ENCODE measurements around the gene SELENOI. TPM values are rescaled to one million over a fixed set of nuclear protein-coding genes. Genes with fewer than 3 reads are reported as not detected.

Gene SELENOI
- total RNA-seq, 1 donor from 2014 or later = 28.2 TPM

DNA sequence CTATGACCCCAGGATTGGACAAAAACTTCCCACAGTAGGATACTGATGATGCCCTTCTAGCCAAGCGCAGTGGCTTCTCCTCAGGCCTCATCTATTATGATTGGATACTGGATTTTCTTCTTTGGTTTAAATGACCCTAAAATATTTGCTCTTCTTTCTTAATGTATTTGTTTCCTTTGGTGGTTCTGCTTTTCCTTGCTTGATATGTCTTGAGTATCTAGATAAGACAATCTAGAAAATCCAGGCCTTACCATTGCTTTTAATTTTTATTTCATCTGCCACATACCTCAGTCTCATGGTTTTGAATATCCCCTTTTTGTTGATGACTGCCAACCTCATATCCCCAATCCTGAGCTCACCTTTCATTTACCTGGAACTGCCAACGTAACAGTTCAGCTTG is 96.4 kb downstream of the SELENOI start:
- H3K9me3 Mint-ChIP-seq (ENCODE audit: unreplicated experiment) = no peaks in the 10 kb centered on the region
- H3K4me1 Mint-ChIP-seq (ENCODE audit: unreplicated experiment) = peaks cover 10% of the 10 kb centered on the region
- TF ChIP-seq, protein P1, sequence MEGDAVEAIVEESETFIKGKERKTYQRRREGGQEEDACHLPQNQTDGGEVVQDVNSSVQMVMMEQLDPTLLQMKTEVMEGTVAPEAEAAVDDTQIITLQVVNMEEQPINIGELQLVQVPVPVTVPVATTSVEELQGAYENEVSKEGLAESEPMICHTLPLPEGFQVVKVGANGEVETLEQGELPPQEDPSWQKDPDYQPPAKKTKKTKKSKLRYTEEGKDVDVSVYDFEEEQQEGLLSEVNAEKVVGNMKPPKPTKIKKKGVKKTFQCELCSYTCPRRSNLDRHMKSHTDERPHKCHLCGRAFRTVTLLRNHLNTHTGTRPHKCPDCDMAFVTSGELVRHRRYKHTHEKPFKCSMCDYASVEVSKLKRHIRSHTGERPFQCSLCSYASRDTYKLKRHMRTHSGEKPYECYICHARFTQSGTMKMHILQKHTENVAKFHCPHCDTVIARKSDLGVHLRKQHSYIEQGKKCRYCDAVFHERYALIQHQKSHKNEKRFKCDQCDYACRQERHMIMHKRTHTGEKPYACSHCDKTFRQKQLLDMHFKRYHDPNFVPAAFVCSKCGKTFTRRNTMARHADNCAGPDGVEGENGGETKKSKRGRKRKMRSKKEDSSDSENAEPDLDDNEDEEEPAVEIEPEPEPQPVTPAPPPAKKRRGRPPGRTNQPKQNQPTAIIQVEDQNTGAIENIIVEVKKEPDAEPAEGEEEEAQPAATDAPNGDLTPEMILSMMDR (IDR thresholded peaks at IDR 0.05; ENCODE audit: unreplicated experiment) = no peak
- H3K4me3 Mint-ChIP-seq (ENCODE audit: unreplicated experiment) = no peak overlapping the region
- no peak overlapping the region for H3K27ac Mint-ChIP-seq (ENCODE audit: unreplicated experiment)
- H3K27me3 Mint-ChIP-seq (ENCODE audit: unreplicated experiment) = no peaks in the 10 kb centered on the region
- H3K36me3 Mint-ChIP-seq (ENCODE audit: low read depth, unreplicated experiment) = no peaks in the 10 kb centered on the region
- DNase-seq (ENCODE audit: low spot score) = no peak

- Mint-ChIP-seq H3K4me3 (ENCODE audit: unreplicated experiment) (no peak overlapping the region), H3K9me3 (ENCODE audit: unreplicated experiment) (no peaks in the 10 kb centered on the region), H3K27ac (ENCODE audit: unreplicated experiment) (no peak overlapping the region), H3K27me3 (ENCODE audit: unreplicated experiment) (no peaks in the 10 kb centered on the region), H3K36me3 (ENCODE audit: low read depth, unreplicated experiment) (no peaks in the 10 kb centered on the region), H3K4me1 (ENCODE audit: unreplicated experiment) (peaks cover 10% of the 10 kb centered on the region)
- TF ChIP-seq, protein P1 (IDR thresholded peaks at IDR 0.05; ENCODE audit: unreplicated experiment) = no peak
- DNase-seq (ENCODE audit: low spot score) = no peak
Observed at GRCh38 chr2:26442707-26443106, 96.8 kb downstream of the SELENOI start.

- TF ChIP-seq, protein P1 (IDR thresholded peaks at IDR 0.05; ENCODE audit: unreplicated experiment) = no peak
- Mint-ChIP-seq H3K4me3 (ENCODE audit: unreplicated experiment) (no peak overlapping the region), H3K27ac (ENCODE audit: unreplicated experiment) (no peak overlapping the region), H3K36me3 (ENCODE audit: low read depth, unreplicated experiment) (no peaks in the 10 kb centered on the region), H3K27me3 (ENCODE audit: unreplicated experiment) (no peaks in the 10 kb centered on the region), H3K9me3 (ENCODE audit: unreplicated experiment) (no peaks in the 10 kb centered on the region), H3K4me1 (ENCODE audit: unreplicated experiment) (peaks cover 5% of the 10 kb centered on the region)
- no peak for DNase-seq (ENCODE audit: low spot score)
Observed at GRCh38 chr2:26444236-26444635, 98.3 kb downstream of the SELENOI start.

Other genes with a start within 250 kb of the SELENOI start
- gene GAREM2, start 173.1 kb upstream of the SELENOI start, total RNA-seq (ENCODE audit: unreplicated experiment) = 4.6 TPM
- gene HADHA, start 101.5 kb upstream of the SELENOI start, total RNA-seq (ENCODE audit: unreplicated experiment) = 162 TPM
- gene HADHB, start 101.2 kb upstream of the SELENOI start, total RNA-seq (ENCODE audit: unreplicated experiment) = 101 TPM
- gene ADGRF3, start 646 bp downstream of the SELENOI start, total RNA-seq (ENCODE audit: unreplicated experiment) = 4.9 TPM
- gene DRC1, start 55.8 kb downstream of the SELENOI start, total RNA-seq (ENCODE audit: unreplicated experiment) = 0.36 TPM
- gene OTOF, start 132.0 kb downstream of the SELENOI start, total RNA-seq (ENCODE audit: unreplicated experiment) = 0.13 TPM

All from endothelial cell (in vitro differentiated cells).